Measurements from ENCODE around the gene STAT4.

STAT4 gene

GRCh38 chr2:191155608-191156071 is 4.8 kb upstream of the STAT4 start:
- no peak for DNase-seq (ENCODE audit: low spot score)

GRCh38 chr2:191153716-191154115 is 2.9 kb upstream of the STAT4 start:
- WGBS, 2 donors (ENCODE audit: extremely low coverage in 2 of 2, insufficient read length in 2 of 2, insufficient replicate concordance in 1 of 2) = no CpG with 5 or more reads among the region's 2 CpGs
- Histone ChIP-seq H2AK5ac (ENCODE audit: low read depth, low read length) (no peak overlapping the region), H4K91ac (ENCODE audit: low read depth, low read length, poor library complexity) (no peak overlapping the region)

More at GRCh38 chr2:191155608-191156071, 4.8 kb upstream of the STAT4 start:
- Histone ChIP-seq H3K9ac (ENCODE audit: low read depth, low read length, poor library complexity) (no peak overlapping the region), H2BK15ac (ENCODE audit: low read length) (no peak overlapping the region), H3K79me1 (ENCODE audit: low read depth, low read length) (no peaks in the 10 kb centered on the region), H3K4ac (ENCODE audit: low read length) (no peak overlapping the region), H2BK5ac (ENCODE audit: low read length) (no peak overlapping the region), H3K4me2 (ENCODE audit: insufficient read depth, low read length, poor library complexity, severe bottlenecking) (no peak overlapping the region), H2BK12ac (ENCODE audit: low read length) (no peak overlapping the region), H2AK5ac (ENCODE audit: low read depth, low read length) (no peak overlapping the region), H3K14ac (ENCODE audit: low read length) (no peak overlapping the region), H4K91ac (ENCODE audit: low read depth, low read length, poor library complexity) (no peak overlapping the region), H3K9me3 (replicated peaks in 1 of 2; ENCODE audit: control insufficient read depth in 2 of 2, insufficient read depth in 1 of 2, low read depth in 1 of 2, low read length in 2 of 2) (no peaks in the 10 kb centered on the region), H3K4me3 (ENCODE audit: low read length in 2 of 2) (no peak overlapping the region), H3K27ac (replicated peaks; ENCODE audit: low read length) (no peak overlapping the region), H2AFZ (ENCODE audit: low read length) (no peak overlapping the region), H4K8ac (ENCODE audit: low read depth, low read length) (no peak overlapping the region), H3K23ac (ENCODE audit: low read depth, low read length, poor library complexity) (no peak overlapping the region), H3K36me3 (replicated peaks in 1 of 2; ENCODE audit: control insufficient read depth in 2 of 2, insufficient read depth in 2 of 2, low read length in 2 of 2) (no peaks in the 10 kb centered on the region), H2BK120ac (ENCODE audit: low read depth, low read length) (no peak overlapping the region), H3K4me1 (ENCODE audit: control insufficient read depth in 2 of 2, insufficient read depth in 1 of 2, low read depth in 1 of 2, low read length in 2 of 2) (peaks cover 0 to 4% of the 10 kb centered on the region in 2 donors), H3K18ac (ENCODE audit: low read length) (no peak overlapping the region), H3K27me3 (ENCODE audit: control insufficient read depth in 3 of 3, insufficient read depth in 3 of 3, low read depth in 1 of 3, low read length in 3 of 3) (peaks cover 0 to 2% (median 0%) of the 10 kb centered on the region in 3 experiments)
- WGBS, 2 donors (ENCODE audit: extremely low coverage in 2 of 2, insufficient read length in 2 of 2, insufficient replicate concordance in 1 of 2) = no CpG with 5 or more reads among the region's 1 CpG

DNA sequence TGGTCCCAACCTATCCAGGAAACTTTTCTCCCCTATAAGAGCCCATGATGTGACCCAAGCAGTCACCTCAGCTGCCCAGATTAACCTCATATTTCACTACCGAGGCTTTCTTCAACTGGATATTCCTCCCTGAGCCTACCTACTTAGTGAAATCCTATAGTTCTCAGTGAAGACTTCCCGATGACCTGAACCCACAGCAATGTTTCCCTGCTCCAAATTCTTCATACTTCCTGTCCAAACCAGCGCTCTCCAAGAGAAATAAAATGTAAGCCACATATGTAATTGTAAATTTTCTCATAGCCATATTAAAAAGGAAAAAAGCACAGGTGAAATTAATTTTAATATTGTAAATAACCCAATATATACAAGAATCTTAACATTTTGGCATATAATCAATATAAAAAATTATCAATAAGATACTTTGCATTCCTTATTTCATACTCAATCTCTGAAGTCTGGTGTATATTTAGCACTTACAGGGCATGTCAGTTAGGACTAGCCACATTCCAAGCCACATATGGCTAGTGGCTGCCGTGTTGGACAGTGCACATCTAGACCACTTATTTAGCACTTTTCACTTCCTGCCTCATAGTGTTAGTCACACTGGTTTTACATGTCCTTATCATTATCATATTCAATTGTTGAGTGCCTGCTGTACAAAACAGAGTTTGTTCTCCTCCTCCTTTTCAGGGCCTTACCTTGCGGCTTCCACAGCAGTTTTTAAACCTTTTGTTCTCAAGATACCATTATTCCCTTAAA is 1.9 kb upstream of the STAT4 start:
- WGBS, 2 donors (ENCODE audit: extremely low coverage in 2 of 2, insufficient read length in 2 of 2, insufficient replicate concordance in 1 of 2) = no CpG with 5 or more reads among the region's 5 CpGs

More at GRCh38 chr2:191153716-191154115, 2.9 kb upstream of the STAT4 start:
- Histone ChIP-seq H3K27ac (replicated peaks; ENCODE audit: low read length) (no peak overlapping the region), H3K14ac (ENCODE audit: low read length) (no peak overlapping the region), H3K23ac (ENCODE audit: low read depth, low read length, poor library complexity) (no peak overlapping the region), H2BK120ac (ENCODE audit: low read depth, low read length) (no peak overlapping the region), H3K4me2 (ENCODE audit: insufficient read depth, low read length, poor library complexity, severe bottlenecking) (no peak overlapping the region), H4K8ac (ENCODE audit: low read depth, low read length) (no peak overlapping the region), H2BK5ac (ENCODE audit: low read length) (no peak overlapping the region), H3K79me1 (ENCODE audit: low read depth, low read length) (no peaks in the 10 kb centered on the region), H3K4me1 (ENCODE audit: control insufficient read depth in 2 of 2, insufficient read depth in 1 of 2, low read depth in 1 of 2, low read length in 2 of 2) (peaks cover 0 to 6% of the 10 kb centered on the region in 2 donors), H2BK12ac (ENCODE audit: low read length) (no peak overlapping the region), H3K9ac (ENCODE audit: low read depth, low read length, poor library complexity) (no peak overlapping the region), H3K27me3 (ENCODE audit: control insufficient read depth in 3 of 3, insufficient read depth in 3 of 3, low read depth in 1 of 3, low read length in 3 of 3) (peaks cover 0 to 12% (median 9%) of the 10 kb centered on the region in 3 experiments), H3K4me3 (ENCODE audit: low read length in 2 of 2) (no peak overlapping the region), H3K36me3 (replicated peaks in 1 of 2; ENCODE audit: control insufficient read depth in 2 of 2, insufficient read depth in 2 of 2, low read length in 2 of 2) (no peaks in the 10 kb centered on the region), H3K18ac (ENCODE audit: low read length) (no peak overlapping the region), H3K9me3 (replicated peaks in 1 of 2; ENCODE audit: control insufficient read depth in 2 of 2, insufficient read depth in 1 of 2, low read depth in 1 of 2, low read length in 2 of 2) (no peaks in the 10 kb centered on the region), H2AFZ (ENCODE audit: low read length) (no peak overlapping the region), H3K4ac (ENCODE audit: low read length) (no peak overlapping the region), H2BK15ac (ENCODE audit: low read length) (no peak overlapping the region)
- DNase-seq (ENCODE audit: low spot score) = no peak

GRCh38 chr2:191151331-191151730 is 537 bp upstream of the STAT4 start:
- Histone ChIP-seq H3K23ac (ENCODE audit: low read depth, low read length, poor library complexity) (no peak overlapping the region), H2BK15ac (ENCODE audit: low read length) (no peak overlapping the region), H2BK120ac (ENCODE audit: low read depth, low read length) (no peak overlapping the region), H4K91ac (ENCODE audit: low read depth, low read length, poor library complexity) (no peak overlapping the region), H4K8ac (ENCODE audit: low read depth, low read length) (no peak overlapping the region), H3K9ac (ENCODE audit: low read depth, low read length, poor library complexity) (no peak overlapping the region), H3K4me1 (ENCODE audit: control insufficient read depth in 2 of 2, insufficient read depth in 1 of 2, low read depth in 1 of 2, low read length in 2 of 2) (peaks cover 0 to 6% of the 10 kb centered on the region in 2 donors), H2BK5ac (ENCODE audit: low read length) (no peak overlapping the region), H3K36me3 (replicated peaks in 1 of 2; ENCODE audit: control insufficient read depth in 2 of 2, insufficient read depth in 2 of 2, low read length in 2 of 2) (no peaks in the 10 kb centered on the region), H3K27ac (replicated peaks; ENCODE audit: low read length) (no peak overlapping the region), H3K18ac (ENCODE audit: low read length) (no peak overlapping the region), H3K4ac (ENCODE audit: low read length) (no peak overlapping the region), H3K79me1 (ENCODE audit: low read depth, low read length) (no peaks in the 10 kb centered on the region), H3K4me2 (ENCODE audit: insufficient read depth, low read length, poor library complexity, severe bottlenecking) (no peak overlapping the region), H2AK5ac (ENCODE audit: low read depth, low read length) (no peak overlapping the region), H3K9me3 (replicated peaks in 1 of 2; ENCODE audit: control insufficient read depth in 2 of 2, insufficient read depth in 1 of 2, low read depth in 1 of 2, low read length in 2 of 2) (no peaks in the 10 kb centered on the region), H2BK12ac (ENCODE audit: low read length) (no peak overlapping the region), H3K4me3 (ENCODE audit: low read length in 2 of 2) (no peak overlapping the region), H3K27me3 (ENCODE audit: control insufficient read depth in 3 of 3, insufficient read depth in 3 of 3, low read depth in 1 of 3, low read length in 3 of 3) (peaks cover 0 to 15% (median 9%) of the 10 kb centered on the region in 3 experiments), H2AFZ (ENCODE audit: low read length) (no peak overlapping the region), H3K14ac (ENCODE audit: low read length) (no peak overlapping the region)
- DNase-seq (ENCODE audit: low spot score) = no peak
- WGBS, 2 donors (ENCODE audit: extremely low coverage in 2 of 2, insufficient read length in 2 of 2, insufficient replicate concordance in 1 of 2) = no CpG with 5 or more reads among the region's 6 CpGs

More for the DNA sequence above, 1.9 kb upstream of the STAT4 start:
- no peak overlapping the region for H2BK12ac ChIP-seq (ENCODE audit: low read length)
- no peak overlapping the region for H4K8ac ChIP-seq (ENCODE audit: low read depth, low read length)
- H3K4me2 ChIP-seq (ENCODE audit: insufficient read depth, low read length, poor library complexity, severe bottlenecking) = no peak overlapping the region
- no peak overlapping the region for H2BK5ac ChIP-seq (ENCODE audit: low read length)
- H3K9ac ChIP-seq (ENCODE audit: low read depth, low read length, poor library complexity) = no peak overlapping the region
- no peaks in the 10 kb centered on the region for H3K79me1 ChIP-seq (ENCODE audit: low read depth, low read length)
- no peak overlapping the region for H2AK5ac ChIP-seq (ENCODE audit: low read depth, low read length)
- no peak overlapping the region for H3K27ac ChIP-seq (replicated peaks; ENCODE audit: low read length)
- H3K9me3 ChIP-seq (replicated peaks in 1 of 2; ENCODE audit: control insufficient read depth in 2 of 2, insufficient read depth in 1 of 2, low read depth in 1 of 2, low read length in 2 of 2) = no peaks in the 10 kb centered on the region
- H4K91ac ChIP-seq (ENCODE audit: low read depth, low read length, poor library complexity) = no peak overlapping the region
- H3K4me1 ChIP-seq (ENCODE audit: control insufficient read depth in 2 of 2, insufficient read depth in 1 of 2, low read depth in 1 of 2, low read length in 2 of 2) = peaks cover 0 to 6% of the 10 kb centered on the region in 2 donors
- no peak overlapping the region for H3K14ac ChIP-seq (ENCODE audit: low read length)
- no peak overlapping the region for H2AFZ ChIP-seq (ENCODE audit: low read length)
- H3K27me3 ChIP-seq (ENCODE audit: control insufficient read depth in 3 of 3, insufficient read depth in 3 of 3, low read depth in 1 of 3, low read length in 3 of 3) = peaks cover 0 to 15% (median 9%) of the 10 kb centered on the region in 3 experiments
- H3K23ac ChIP-seq (ENCODE audit: low read depth, low read length, poor library complexity) = no peak overlapping the region
- no peak overlapping the region for H3K4me3 ChIP-seq (ENCODE audit: low read length in 2 of 2)
- no peak overlapping the region for H2BK15ac ChIP-seq (ENCODE audit: low read length)
- no peak overlapping the region for H3K4ac ChIP-seq (ENCODE audit: low read length)
- no peak overlapping the region for H3K18ac ChIP-seq (ENCODE audit: low read length)
- H3K36me3 ChIP-seq (replicated peaks in 1 of 2; ENCODE audit: control insufficient read depth in 2 of 2, insufficient read depth in 2 of 2, low read length in 2 of 2) = no peaks in the 10 kb centered on the region
- no peak for DNase-seq (ENCODE audit: low spot score)
- H2BK120ac ChIP-seq (ENCODE audit: low read depth, low read length) = no peak overlapping the region

All from neuronal stem cell (in vitro differentiated cells).